GM19025 (cell line): Measurements from ENCODE around the gene CDKL4.
"Not testable (repeated sequence)": the region's sequence is repeated elsewhere in the genome, so short reads cannot be mapped to it uniquely, and the experiment has no call there.

Experiments
- ATAC-seq: cut with Tn5 transposase; IDR thresholded peaks from one replicate; pipeline ENCODE4 v1.9.1; 2021; ENCODE audit warnings: mild to moderate bottlenecking, low read depth, moderate library complexity; ENCODE audit not compliant: unreplicated experiment

The CDKL4 gene

GRCh38 chr2:39234754-39235153 lies 9.0 kb downstream of the CDKL4 start:
- ATAC-seq, result no peak

- ATAC-seq, result no peak
These were observed 11.6 kb downstream of the CDKL4 start for GRCh38 chr2:39232141-39232540.

GRCh38 chr2:39228413-39229209 lies 15.2 kb downstream of the CDKL4 start:
- no peak for ATAC-seq

- no peak for ATAC-seq
These were observed 15.9 kb downstream of the CDKL4 start for GRCh38 chr2:39227628-39228412.

GRCh38 chr2:39225567-39225966 lies 18.2 kb downstream of the CDKL4 start:
- no peak for ATAC-seq

GRCh38 chr2:39223909-39224308 lies 19.9 kb downstream of the CDKL4 start:
- ATAC-seq, result no peak

- ATAC-seq, result no peak
These were observed 22.3 kb downstream of the CDKL4 start for GRCh38 chr2:39221459-39221858.

GRCh38 chr2:39220136-39220535 lies 23.6 kb downstream of the CDKL4 start:
- ATAC-seq, result no peak

- ATAC-seq, result no peak
These were observed 25.4 kb downstream of the CDKL4 start for GRCh38 chr2:39218391-39218790.

GRCh38 chr2:39217192-39217550 lies 26.6 kb downstream of the CDKL4 start:
- no peak for ATAC-seq

GRCh38 chr2:39216346-39217191 lies 27.2 kb downstream of the CDKL4 start:
- no peak for ATAC-seq

- ATAC-seq, result no peak
These were observed 28.2 kb downstream of the CDKL4 start for GRCh38 chr2:39215545-39215944.

- no peak for ATAC-seq
These were observed 30.8 kb downstream of the CDKL4 start for GRCh38 chr2:39213015-39213414.

GRCh38 chr2:39210846-39211245 lies 32.9 kb downstream of the CDKL4 start:
- ATAC-seq, result no peak

- ATAC-seq, result no peak
These were observed 40.4 kb downstream of the CDKL4 start for GRCh38 chr2:39203382-39203781.

- ATAC-seq, result no peak
These were observed 41.0 kb downstream of the CDKL4 start for GRCh38 chr2:39202639-39203369.

- ATAC-seq, result not testable (repeated sequence)
These were observed 46.8 kb downstream of the CDKL4 start for GRCh38 chr2:39197003-39197402.

- no peak for ATAC-seq
These were observed 49.1 kb downstream of the CDKL4 start for GRCh38 chr2:39194686-39195085.

GRCh38 chr2:39188960-39189494 lies 54.7 kb downstream of the CDKL4 start:
- no peak for ATAC-seq

GRCh38 chr2:39183673-39184072 lies 60.1 kb downstream of the CDKL4 start:
- no peak for ATAC-seq
